ENCODE data around the gene PLEKHA7. TPM values are rescaled to one million over a fixed set of nuclear protein-coding genes. Genes with fewer than 3 reads are reported as not detected.
A peak's percentile ranks its signal among the peaks of the same experiment; 100 is the strongest.
"Not testable (repeated sequence)": the region's sequence is repeated elsewhere in the genome, so short reads cannot be mapped to it uniquely, and the experiment has no call there.

PLEKHA7 gene
- total RNA-seq, 2 donors from 2014 or later, result 10.8 to 17.6 TPM

DNA sequence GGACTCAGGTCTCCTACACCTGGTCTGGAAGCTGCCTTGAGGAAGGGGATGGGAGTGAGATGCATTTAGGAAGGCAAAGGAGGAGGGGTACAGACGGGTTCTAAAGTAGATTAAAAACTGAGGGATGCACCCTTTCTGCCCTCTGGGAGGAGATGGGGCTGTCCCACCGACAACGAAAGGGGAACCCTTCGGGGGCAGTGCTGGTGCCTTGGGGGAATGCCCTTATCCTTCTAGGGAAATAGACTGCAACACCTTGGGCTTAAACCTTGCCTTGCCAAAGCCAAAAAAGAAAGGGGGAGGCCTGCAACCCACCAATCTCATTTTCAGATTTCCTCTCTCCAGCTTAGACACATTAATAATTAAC is 89.8 kb downstream of the PLEKHA7 start:
- Histone ChIP-seq H3K27me3 (replicated peaks; ENCODE audit: insufficient read depth) (no peaks in the 10 kb centered on the region), H3K4me1 (ENCODE audit: control insufficient read depth in 1 of 2, low read depth in 2 of 2) (peaks cover 0 to 22% of the 10 kb centered on the region in 2 donors), H3K27ac (no peak overlapping the region), H3K4me3 (peak overlapping the region; percentile 72), H3K9me3 (no peaks in the 10 kb centered on the region), H3K36me3 (no peaks in the 10 kb centered on the region)
- TF ChIP-seq, protein P1, sequence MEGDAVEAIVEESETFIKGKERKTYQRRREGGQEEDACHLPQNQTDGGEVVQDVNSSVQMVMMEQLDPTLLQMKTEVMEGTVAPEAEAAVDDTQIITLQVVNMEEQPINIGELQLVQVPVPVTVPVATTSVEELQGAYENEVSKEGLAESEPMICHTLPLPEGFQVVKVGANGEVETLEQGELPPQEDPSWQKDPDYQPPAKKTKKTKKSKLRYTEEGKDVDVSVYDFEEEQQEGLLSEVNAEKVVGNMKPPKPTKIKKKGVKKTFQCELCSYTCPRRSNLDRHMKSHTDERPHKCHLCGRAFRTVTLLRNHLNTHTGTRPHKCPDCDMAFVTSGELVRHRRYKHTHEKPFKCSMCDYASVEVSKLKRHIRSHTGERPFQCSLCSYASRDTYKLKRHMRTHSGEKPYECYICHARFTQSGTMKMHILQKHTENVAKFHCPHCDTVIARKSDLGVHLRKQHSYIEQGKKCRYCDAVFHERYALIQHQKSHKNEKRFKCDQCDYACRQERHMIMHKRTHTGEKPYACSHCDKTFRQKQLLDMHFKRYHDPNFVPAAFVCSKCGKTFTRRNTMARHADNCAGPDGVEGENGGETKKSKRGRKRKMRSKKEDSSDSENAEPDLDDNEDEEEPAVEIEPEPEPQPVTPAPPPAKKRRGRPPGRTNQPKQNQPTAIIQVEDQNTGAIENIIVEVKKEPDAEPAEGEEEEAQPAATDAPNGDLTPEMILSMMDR (IDR thresholded peaks at IDR 0.05), result no peak
- no peak for DNase-seq (ENCODE audit: low spot score)
- no peak for ATAC-seq (ENCODE audit: insufficient number of reproducible peaks, low FRiP score, low read depth)

DNA sequence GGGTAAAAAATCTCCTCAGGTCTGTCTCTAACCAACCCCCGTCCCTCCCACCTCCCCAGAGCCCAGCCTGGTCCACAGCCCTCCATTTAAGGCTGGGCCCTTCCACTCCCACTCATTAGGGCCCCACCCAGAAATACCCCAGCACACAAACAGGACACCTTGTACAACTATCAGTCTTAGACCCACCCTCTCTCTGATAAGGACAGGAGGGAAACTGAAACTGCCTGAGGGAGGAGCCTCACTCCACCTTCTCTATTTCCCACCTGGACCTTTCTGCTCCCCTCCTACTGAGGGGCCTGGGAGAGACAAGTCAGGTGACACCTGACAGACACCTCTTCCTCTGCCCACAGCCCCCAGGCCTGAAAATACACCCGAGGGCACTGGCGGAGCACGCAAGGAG is 90.2 kb downstream of the PLEKHA7 start:
- no peaks in the 10 kb centered on the region for H3K36me3 ChIP-seq
- no peak overlapping the region for H3K27ac ChIP-seq
- H3K9me3 ChIP-seq, result no peaks in the 10 kb centered on the region
- no peaks in the 10 kb centered on the region for H3K27me3 ChIP-seq (replicated peaks; ENCODE audit: insufficient read depth)
- H3K4me3 ChIP-seq, result no peak overlapping the region
- DNase-seq (ENCODE audit: low spot score) (no peak), ATAC-seq (ENCODE audit: insufficient number of reproducible peaks, low FRiP score, low read depth) (no peak)
- TF ChIP-seq, protein P1 (IDR thresholded peaks at IDR 0.05), result no peak
- H3K4me1 ChIP-seq (ENCODE audit: control insufficient read depth in 1 of 2, low read depth in 2 of 2), result peaks cover 0 to 22% of the 10 kb centered on the region in 2 donors

DNA sequence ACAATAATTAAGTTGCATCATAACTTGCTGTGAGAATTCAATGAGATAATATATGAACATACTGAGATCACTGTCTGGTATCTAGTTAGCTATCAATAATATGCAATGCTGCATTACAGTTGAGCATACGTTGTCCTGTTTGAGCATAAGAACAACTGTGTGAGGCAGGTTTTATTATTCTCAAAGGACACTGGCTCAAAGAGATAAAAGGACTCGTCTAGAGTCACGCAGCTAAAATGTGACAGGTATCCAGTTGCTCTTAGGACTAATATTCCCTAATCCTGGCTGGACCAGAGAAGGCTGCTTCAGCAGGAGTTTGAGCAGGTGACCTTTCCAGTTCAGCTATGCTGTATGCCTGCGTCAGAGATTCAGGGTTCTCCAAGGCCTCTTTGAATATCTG is 92.5 kb downstream of the PLEKHA7 start:
- TF ChIP-seq, protein P1 (IDR thresholded peaks at IDR 0.05), result no peak
- Histone ChIP-seq H3K27ac (no peak overlapping the region), H3K27me3 (replicated peaks; ENCODE audit: insufficient read depth) (no peaks in the 10 kb centered on the region), H3K36me3 (no peaks in the 10 kb centered on the region), H3K4me1 (ENCODE audit: control insufficient read depth in 1 of 2, low read depth in 2 of 2) (peaks cover 0 to 22% of the 10 kb centered on the region in 2 donors), H3K4me3 (no peak overlapping the region), H3K9me3 (no peaks in the 10 kb centered on the region)
- no peak for ATAC-seq (ENCODE audit: insufficient number of reproducible peaks, low FRiP score, low read depth)
- no peak for DNase-seq (ENCODE audit: low spot score)

DNA sequence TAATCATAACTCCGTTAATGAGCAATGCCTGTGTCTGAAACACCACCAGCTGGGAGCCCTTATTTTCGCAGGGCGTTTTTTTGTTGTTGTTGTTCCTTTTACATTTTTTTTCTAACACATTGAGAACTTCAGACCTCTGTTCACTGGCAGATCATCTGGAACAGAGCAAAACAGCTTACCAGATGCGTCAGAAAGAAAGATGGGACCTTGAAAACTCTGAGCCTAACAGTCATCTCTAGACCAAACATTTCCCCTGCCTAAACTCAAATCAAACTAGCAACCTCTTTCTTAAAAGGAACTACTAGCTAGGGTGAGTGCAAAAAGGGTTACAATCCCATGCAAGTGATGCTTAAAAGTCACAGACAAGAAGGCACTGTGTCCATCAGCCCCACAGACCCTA is 93.2 kb downstream of the PLEKHA7 start:
- H3K36me3 ChIP-seq, result no peaks in the 10 kb centered on the region
- no peak overlapping the region for H3K27ac ChIP-seq
- no peaks in the 10 kb centered on the region for H3K9me3 ChIP-seq
- no peaks in the 10 kb centered on the region for H3K27me3 ChIP-seq (replicated peaks; ENCODE audit: insufficient read depth)
- no peak overlapping the region for H3K4me3 ChIP-seq
- ATAC-seq (ENCODE audit: insufficient number of reproducible peaks, low FRiP score, low read depth) (no peak), DNase-seq (ENCODE audit: low spot score) (no peak)
- TF ChIP-seq, protein P1 (IDR thresholded peaks at IDR 0.05), result no peak
- H3K4me1 ChIP-seq (ENCODE audit: control insufficient read depth in 1 of 2, low read depth in 2 of 2), result peaks cover 0 to 20% of the 10 kb centered on the region in 2 donors

DNA sequence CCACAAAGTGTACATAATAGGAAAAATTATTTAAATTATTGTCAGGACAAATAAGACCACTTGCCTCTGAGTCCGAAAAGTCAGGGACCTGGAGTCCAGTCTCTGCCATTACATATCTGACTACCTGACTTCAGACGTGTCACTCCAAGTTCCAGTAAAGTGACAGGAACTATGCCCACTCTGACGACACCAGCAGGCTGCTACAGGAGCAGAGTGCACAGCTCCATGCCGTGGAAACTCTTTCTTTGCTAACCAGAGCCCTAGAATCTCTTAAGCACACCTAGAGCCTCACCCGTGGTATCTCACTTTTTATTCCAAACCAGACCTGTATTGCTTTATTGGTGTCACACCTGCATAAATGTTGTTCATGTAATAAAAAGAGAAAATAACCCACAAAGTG is 93.7 kb downstream of the PLEKHA7 start:
- H3K9me3 ChIP-seq, result no peaks in the 10 kb centered on the region
- TF ChIP-seq, protein P1 (IDR thresholded peaks at IDR 0.05), result no peak
- peaks cover 0 to 16% of the 10 kb centered on the region in 2 donors for H3K4me1 ChIP-seq (ENCODE audit: control insufficient read depth in 1 of 2, low read depth in 2 of 2)
- ATAC-seq (ENCODE audit: insufficient number of reproducible peaks, low FRiP score, low read depth) (no peak), DNase-seq (ENCODE audit: low spot score) (no peak)
- H3K27ac ChIP-seq, result no peak overlapping the region
- no peaks in the 10 kb centered on the region for H3K36me3 ChIP-seq
- H3K4me3 ChIP-seq, result no peak overlapping the region
- no peaks in the 10 kb centered on the region for H3K27me3 ChIP-seq (replicated peaks; ENCODE audit: insufficient read depth)

DNA sequence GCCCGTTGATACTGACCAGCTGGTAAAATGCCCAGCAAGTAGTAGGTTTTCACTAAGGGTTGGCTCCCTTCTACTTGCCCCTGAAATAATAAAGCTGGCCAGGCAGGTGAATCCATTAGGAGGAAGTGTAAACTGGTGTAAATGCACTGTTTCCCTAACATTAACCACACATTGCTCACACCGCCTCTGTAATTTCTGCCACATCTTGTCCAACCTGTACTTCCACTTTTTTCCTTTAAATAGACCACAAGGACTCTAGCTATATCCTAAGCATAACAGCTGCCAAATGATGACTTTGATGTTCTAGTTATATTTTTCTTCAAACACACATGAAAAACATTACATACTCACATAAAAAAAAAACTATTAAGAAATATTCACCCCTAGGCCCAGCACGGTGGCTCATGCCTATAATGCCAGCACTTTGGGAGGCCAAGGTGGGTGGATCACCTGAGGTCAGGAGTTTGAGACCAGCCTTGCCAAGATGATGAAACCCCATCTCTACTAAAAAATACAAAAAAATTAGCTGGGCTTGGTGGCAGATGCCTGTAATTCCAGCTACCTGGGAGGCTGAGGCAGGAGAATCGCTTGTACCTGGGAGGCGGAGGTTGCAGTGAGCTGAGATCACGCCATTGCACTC is 95.6 kb downstream of the PLEKHA7 start:
- H3K27me3 ChIP-seq (replicated peaks; ENCODE audit: insufficient read depth); H3K4me1 ChIP-seq (ENCODE audit: control insufficient read depth in 1 of 2, low read depth in 2 of 2); H3K36me3 ChIP-seq; H3K9me3 ChIP-seq; ATAC-seq (ENCODE audit: insufficient number of reproducible peaks, low FRiP score, low read depth); DNase-seq (ENCODE audit: low spot score); H3K4me3 ChIP-seq; H3K27ac ChIP-seq: not testable (repeated sequence)
